Ovary (tissue), 3 donors: ENCODE data around the gene EHMT1.

Source experiments
- CTCF ChIP-seq, 3 donors: fragments of 450-650 bp in 2 of 3; fragments of 200-600 bp in 1 of 3; IDR thresholded peaks; one replicate each; pipeline versions ENCODE4 v1.5.1 to v1.8.0; 2016 to 2022; ENCODE audit warnings: antibody characterized with exemption in 3 of 3, mild to moderate bottlenecking in 1 of 3
- EP300 ChIP-seq: sonication (generic); formaldehyde crosslinking; IDR thresholded peaks from one replicate; pipeline ENCODE4 v1.6.1; 2017; ENCODE audit warnings: antibody characterized with exemption
- POLR2A ChIP-seq: fragments of 450-650 bp; IDR thresholded peaks from one replicate; pipeline ENCODE4 v1.6.1; 2017; ENCODE audit warnings: antibody characterized with exemption, mild to moderate bottlenecking, moderate library complexity
- donor health status: DM: no; HTN: no; CAD: no.

GRCh38 chr9:137685035-137685740 lies 66.4 kb downstream of the EHMT1 start:
- TF ChIP-seq POLR2A, result no peak
- no peak for TF ChIP-seq CTCF (IDR thresholded peaks at IDR 0.05)
- no peak for TF ChIP-seq EP300
